Right lobe of liver (tissue), 4 donors: Measurements from ENCODE around the gene NME9.

Source experiments
- POLR2A ChIP-seq: fragments of 450-650 bp; IDR thresholded peaks from one replicate; pipeline ENCODE4 v1.6.1; 2017; ENCODE audit warnings: antibody characterized with exemption, mild to moderate bottlenecking
- TF ChIP-seq, protein P1 (sequence below), 4 donors: fragments of 200-600 bp in 3 of 4; fragments of 450-650 bp in 1 of 4; IDR thresholded peaks; one replicate each; pipeline versions ENCODE4 v1.5.1 to v1.8.0; 2016 to 2022; ENCODE audit warnings: antibody characterized with exemption in 4 of 4, mild to moderate bottlenecking in 2 of 4
- donor health status: DM: no; HTN: no; CAD: no.
- donor health status: DM: no; HTN: no; CAD: no.
- donor health status: DM: no; HTN: yes; CAD: no.

DNA sequence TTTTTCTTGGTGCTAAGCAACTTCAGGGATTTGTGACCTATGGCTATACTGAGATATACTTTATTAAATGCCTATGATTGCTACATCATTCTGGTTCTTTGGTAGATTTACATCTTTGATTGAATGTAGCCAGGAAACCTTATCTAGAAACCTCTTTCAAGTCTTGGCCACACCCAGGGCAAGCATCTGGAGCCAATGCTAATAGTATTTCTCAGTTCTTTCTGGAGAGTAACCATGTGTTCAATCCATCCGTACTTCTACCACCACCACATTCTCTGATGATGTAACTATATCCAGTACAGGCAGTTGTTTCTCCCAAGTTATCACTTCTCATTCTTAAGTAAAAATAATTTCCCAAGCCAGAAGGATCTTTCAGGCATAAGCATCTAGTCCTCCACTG lies 69.0 kb downstream of the NME9 start:
- TF ChIP-seq, protein P1, sequence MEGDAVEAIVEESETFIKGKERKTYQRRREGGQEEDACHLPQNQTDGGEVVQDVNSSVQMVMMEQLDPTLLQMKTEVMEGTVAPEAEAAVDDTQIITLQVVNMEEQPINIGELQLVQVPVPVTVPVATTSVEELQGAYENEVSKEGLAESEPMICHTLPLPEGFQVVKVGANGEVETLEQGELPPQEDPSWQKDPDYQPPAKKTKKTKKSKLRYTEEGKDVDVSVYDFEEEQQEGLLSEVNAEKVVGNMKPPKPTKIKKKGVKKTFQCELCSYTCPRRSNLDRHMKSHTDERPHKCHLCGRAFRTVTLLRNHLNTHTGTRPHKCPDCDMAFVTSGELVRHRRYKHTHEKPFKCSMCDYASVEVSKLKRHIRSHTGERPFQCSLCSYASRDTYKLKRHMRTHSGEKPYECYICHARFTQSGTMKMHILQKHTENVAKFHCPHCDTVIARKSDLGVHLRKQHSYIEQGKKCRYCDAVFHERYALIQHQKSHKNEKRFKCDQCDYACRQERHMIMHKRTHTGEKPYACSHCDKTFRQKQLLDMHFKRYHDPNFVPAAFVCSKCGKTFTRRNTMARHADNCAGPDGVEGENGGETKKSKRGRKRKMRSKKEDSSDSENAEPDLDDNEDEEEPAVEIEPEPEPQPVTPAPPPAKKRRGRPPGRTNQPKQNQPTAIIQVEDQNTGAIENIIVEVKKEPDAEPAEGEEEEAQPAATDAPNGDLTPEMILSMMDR (IDR thresholded peaks at IDR 0.05) = no peak
- TF ChIP-seq POLR2A = no peak
